Esophagus squamous epithelium (tissue), 5 donors: ENCODE measurements around the gene SF3A2. TPM values are rescaled to one million over a fixed set of nuclear protein-coding genes. Genes with fewer than 3 reads are reported as not detected.

Experiments used
- DNase-seq: peaks from one replicate; lab custom pipeline; 2025; lab: John Stamatoyannopoulos, UW
- H3K27ac ChIP-seq, 4 donors: fragments of 200-600 bp; sonication (generic); one replicate each; pipeline ENCODE4 v1.5.1; 2016 to 2019; ENCODE audit warnings: mild to moderate bottlenecking in 1 of 4
- H3K27me3 ChIP-seq, 4 donors: fragments of 200-600 bp; sonication (generic); 1 replicate in 3 of 4; 2 replicates in 1 of 4; pipeline versions ENCODE4 v1.5.1 to v1.6.0; 2017 to 2021; ENCODE audit warnings: antibody characterized with exemption in 1 of 4
- H3K36me3 ChIP-seq, 3 donors: fragments of 200-600 bp; sonication (generic); one replicate each; pipeline ENCODE4 v1.5.1; 2016 to 2019
- H3K4me1 ChIP-seq, 3 donors: fragments of 200-600 bp; sonication (generic); one replicate each; pipeline ENCODE4 v1.5.1; 2017 to 2019
- H3K4me3 ChIP-seq, 4 donors: fragments of 200-600 bp; sonication (generic); 1 replicate in 3 of 4; 2 replicates in 1 of 4; pipeline ENCODE4 v1.5.1; 2016 to 2019; ENCODE audit warnings: mild to moderate bottlenecking in 2 of 4, moderate library complexity in 1 of 4
- H3K9me3 ChIP-seq, 3 donors: fragments of 200-600 bp; sonication (generic); one replicate each; pipeline ENCODE4 v1.5.1; 2016 to 2019
- POLR2A ChIP-seq, 4 donors: fragments of 450-650 bp; IDR thresholded peaks; one replicate each; pipeline ENCODE4 v1.6.1; 2017; ENCODE audit warnings: antibody characterized with exemption in 4 of 4, mild to moderate bottlenecking in 4 of 4, moderate library complexity in 3 of 4
- WGBS, 2 donors: methylation state at CpG; one replicate each; pipeline ENCODE4 v1.1.5; 2018; 5-methylcytosine and 5-hydroxymethylcytosine counted together
- intact Hi-C: fragments of 100-400 bp; cut with DNase I; formaldehyde crosslinking; loops from one replicate; pipeline ENCODE4 v1.15.0; 2022
- total RNA-seq, 4 donors: library from RNA; depleted of rRNA; stranded (reverse); fragments of >200 nt; gene quantifications; one replicate each; pipeline ENCODE4 v1.1.0, GENCODE V29; 2016
- TF ChIP-seq, protein P1 (sequence below), 6 experiments: fragments of 450-650 bp in 4 of 6; fragments of 200-600 bp in 2 of 6; sonication (generic) in 2 of 6; IDR thresholded peaks; one replicate each; pipeline ENCODE4 v1.5.1; 2016 to 2019; ENCODE audit warnings: antibody characterized with exemption in 6 of 6, mild to moderate bottlenecking in 4 of 6, moderate library complexity in 4 of 6
- donor health status: DM: yes; HTN: yes; CAD: no.

Gene SF3A2
- total RNA-seq, 4 donors from 2014 or later = 19.3 to 39.7 (median 31.3) TPM

DNA sequence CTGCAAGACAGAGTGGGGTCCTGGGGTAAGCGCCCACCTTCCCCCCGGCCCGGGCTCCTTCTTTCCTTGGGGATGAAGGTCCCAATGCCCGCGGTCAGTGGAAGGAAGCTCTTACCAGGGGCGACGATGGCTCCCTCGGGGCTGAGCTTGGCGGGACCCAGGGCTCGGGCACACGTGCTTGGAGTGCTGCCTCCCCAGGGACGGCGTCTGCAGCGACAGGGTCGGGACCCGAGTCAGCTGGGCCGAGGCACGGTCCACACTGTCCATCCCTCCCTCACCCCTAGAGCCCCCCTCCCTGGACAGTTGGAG, 16.1 kb downstream of the SF3A2 start:
- Histone ChIP-seq H3K27ac (no peak overlapping the region), H3K4me3 (peak overlapping the region in 2 of 4 donors; percentile 26 to 51), H3K4me1 (peaks cover 27 to 50% (median 38%) of the 10 kb centered on the region in 3 donors), H3K36me3 (peaks cover 0 to 17% (median 13%) of the 10 kb centered on the region in 3 donors), H3K27me3 (peaks cover 23 to 63% (median 29%) of the 10 kb centered on the region in 4 donors), H3K9me3 (no peaks in the 10 kb centered on the region)
- 10% methylated on average over 2 of the region's 18 CpGs; no CpG with 5 or more reads in 1 of the 2 donors for WGBS, 2 donors
- intact Hi-C loops = no loop called here
- no peak for DNase-seq
- TF ChIP-seq, protein P1, sequence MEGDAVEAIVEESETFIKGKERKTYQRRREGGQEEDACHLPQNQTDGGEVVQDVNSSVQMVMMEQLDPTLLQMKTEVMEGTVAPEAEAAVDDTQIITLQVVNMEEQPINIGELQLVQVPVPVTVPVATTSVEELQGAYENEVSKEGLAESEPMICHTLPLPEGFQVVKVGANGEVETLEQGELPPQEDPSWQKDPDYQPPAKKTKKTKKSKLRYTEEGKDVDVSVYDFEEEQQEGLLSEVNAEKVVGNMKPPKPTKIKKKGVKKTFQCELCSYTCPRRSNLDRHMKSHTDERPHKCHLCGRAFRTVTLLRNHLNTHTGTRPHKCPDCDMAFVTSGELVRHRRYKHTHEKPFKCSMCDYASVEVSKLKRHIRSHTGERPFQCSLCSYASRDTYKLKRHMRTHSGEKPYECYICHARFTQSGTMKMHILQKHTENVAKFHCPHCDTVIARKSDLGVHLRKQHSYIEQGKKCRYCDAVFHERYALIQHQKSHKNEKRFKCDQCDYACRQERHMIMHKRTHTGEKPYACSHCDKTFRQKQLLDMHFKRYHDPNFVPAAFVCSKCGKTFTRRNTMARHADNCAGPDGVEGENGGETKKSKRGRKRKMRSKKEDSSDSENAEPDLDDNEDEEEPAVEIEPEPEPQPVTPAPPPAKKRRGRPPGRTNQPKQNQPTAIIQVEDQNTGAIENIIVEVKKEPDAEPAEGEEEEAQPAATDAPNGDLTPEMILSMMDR (IDR thresholded peaks at IDR 0.05) = no peak
- no peak for TF ChIP-seq POLR2A (IDR thresholded peaks at IDR 0.05)

DNA sequence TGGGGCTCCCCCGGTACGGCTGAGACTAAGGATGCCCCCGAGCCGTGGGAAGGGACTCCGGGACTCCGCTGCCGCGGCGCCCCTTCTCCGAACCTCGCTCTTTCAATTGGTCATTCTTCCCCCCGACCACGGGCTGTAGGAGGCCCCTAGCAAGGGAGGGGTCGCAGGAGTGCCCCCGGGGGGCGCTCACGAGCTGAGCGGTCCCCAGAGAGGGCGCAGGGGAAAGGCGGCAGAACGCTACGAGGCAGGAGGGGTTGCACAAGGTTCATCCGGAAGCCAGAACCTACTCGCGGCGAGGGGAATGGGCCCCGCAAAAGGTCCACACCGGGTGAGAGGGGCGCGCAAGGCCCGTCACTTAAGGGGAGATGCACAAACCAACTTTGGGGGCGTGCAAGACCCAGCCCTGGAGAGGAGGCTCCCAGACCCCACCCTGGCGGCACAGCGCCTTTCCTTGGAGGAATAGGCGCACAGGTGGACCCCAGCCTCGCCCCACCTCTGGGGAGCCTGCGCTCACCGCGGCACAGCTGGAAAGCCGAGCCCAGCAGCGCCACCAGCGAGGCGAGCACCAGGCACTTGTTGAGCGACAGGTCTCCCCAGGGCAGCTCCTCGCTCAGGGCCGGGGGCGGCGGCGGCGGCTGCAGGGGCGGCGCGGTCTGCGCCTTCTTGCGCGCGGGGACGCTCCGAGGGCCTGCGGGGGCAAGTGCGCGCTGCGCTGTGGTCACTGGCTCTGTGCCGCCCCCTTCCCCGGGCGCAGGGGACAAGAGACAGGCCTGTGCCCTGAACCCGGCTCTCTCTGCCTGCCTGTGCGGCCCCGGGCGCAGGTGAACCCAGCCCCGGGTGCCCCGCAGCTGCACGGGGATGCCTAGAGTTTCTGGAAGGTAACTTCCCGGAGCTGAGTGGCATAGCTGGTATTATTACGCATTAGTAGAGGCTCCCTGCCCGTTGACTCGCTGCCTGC, 16.8 kb downstream of the SF3A2 start:
- intact Hi-C loops = no loop called here
- peak overlapping the region in 2 of 4 donors; percentile 26 to 51 for H3K4me3 ChIP-seq
- TF ChIP-seq POLR2A (IDR thresholded peaks at IDR 0.05) = no peak
- TF ChIP-seq, protein P1 (IDR thresholded peaks at IDR 0.05) = no peak
- H3K9me3 ChIP-seq = no peaks in the 10 kb centered on the region
- no peak for DNase-seq
- peaks cover 0 to 11% (median 7%) of the 10 kb centered on the region in 3 donors for H3K36me3 ChIP-seq
- no peak overlapping the region for H3K27ac ChIP-seq
- WGBS, 2 donors = 6 to 11% methylated on average over 7 to 9 of the region's 77 CpGs
- H3K4me1 ChIP-seq = peaks cover 27 to 50% (median 38%) of the 10 kb centered on the region in 3 donors
- H3K27me3 ChIP-seq = peaks cover 23 to 58% (median 29%) of the 10 kb centered on the region in 4 donors

DNA sequence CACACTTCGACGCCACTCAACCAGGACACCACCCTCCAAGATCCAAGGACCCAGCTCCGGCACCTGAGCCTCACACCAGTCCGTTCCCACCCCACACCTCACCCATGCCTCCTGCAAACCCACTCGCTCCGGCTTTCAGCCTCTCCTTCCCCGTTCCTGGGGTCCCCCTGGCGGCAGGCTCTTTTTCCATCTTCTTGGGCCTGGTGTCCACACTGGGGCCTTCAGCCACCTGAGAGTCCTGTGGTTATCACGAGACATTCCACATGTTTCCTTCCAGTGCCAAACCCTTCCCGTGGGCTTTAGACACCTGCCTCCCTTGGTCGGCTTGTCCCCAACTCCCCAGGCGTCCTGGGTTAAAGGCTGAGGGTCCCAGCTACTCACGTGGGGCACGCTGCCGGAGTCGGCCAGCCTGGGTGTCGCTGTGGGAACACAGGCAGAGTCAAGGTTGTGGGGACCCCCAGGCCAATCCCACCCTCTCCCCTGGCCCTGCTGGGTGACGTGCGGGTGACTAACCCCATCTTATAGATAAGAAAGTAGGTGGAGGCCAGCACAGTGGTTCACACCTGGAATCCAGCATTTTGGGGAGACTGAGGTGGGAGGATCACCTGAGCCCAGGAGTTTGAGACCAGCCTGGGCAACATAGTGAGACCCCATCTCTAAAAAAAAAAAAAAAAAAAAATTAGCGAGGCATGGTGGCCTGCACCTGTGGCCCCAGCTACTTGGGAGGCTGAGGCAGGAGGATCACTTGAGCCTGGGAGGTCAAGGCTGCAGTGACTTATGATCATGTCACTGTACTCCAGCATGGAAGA, 17.6 kb downstream of the SF3A2 start:
- Histone ChIP-seq H3K4me3 (no peak overlapping the region), H3K9me3 (no peaks in the 10 kb centered on the region), H3K27me3 (peaks cover 23 to 54% (median 29%) of the 10 kb centered on the region in 4 donors), H3K4me1 (peaks cover 27 to 48% (median 38%) of the 10 kb centered on the region in 3 donors), H3K27ac (no peak overlapping the region), H3K36me3 (peaks cover 0 to 2% (median 0%) of the 10 kb centered on the region in 3 donors)
- DNase-seq = no peak
- intact Hi-C loops = no loop called here
- TF ChIP-seq, protein P1 (IDR thresholded peaks at IDR 0.05) = peak in 1 of 6 experiments; percentile 6
- no peak for TF ChIP-seq POLR2A (IDR thresholded peaks at IDR 0.05)
- 66 to 71% methylated on average over 16 to 18 of the region's 20 CpGs for WGBS, 2 donors

DNA sequence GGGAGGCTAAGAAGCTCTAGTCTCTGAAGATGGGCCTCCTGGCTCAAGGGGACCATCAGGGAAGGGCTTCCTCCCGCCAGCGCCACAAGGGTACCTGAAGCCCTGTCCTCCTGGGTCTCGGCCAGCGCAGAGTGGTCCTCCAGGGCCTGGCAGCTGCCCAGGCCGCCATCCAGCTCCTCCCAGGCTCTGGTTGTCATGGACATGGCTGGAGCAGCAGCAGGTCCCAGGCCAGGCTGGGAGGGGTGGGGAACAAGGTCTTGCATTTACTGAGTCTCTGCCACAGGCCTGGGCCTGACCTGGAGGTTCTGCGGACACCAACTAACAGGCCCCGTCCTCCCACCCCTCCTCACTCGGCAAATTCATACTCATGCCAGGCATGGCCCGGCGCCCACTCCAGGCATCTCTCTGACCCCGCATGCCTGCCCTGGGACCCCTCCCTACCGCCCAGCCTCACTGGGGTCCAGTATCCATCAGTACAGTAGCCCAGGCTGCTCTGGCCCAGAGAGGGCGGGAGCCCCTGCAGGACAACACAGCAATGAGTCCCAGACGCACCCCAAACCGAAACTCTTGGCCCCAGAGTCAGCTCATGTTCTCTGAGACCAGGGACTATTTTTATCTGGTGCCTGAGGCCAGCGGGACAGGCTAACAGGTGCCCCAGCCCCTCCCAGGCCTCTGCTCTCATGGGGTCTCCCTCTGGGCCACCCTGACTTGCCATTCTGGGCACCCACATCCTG, 18.7 kb downstream of the SF3A2 start:
- no peaks in the 10 kb centered on the region for H3K9me3 ChIP-seq
- TF ChIP-seq POLR2A (IDR thresholded peaks at IDR 0.05) = no peak
- TF ChIP-seq, protein P1 (IDR thresholded peaks at IDR 0.05) = no peak
- no peak for DNase-seq
- H3K36me3 ChIP-seq = no peaks in the 10 kb centered on the region
- no peak overlapping the region for H3K27ac ChIP-seq
- H3K4me1 ChIP-seq = peaks cover 24 to 45% (median 33%) of the 10 kb centered on the region in 3 donors
- H3K27me3 ChIP-seq = peaks cover 18 to 44% (median 26%) of the 10 kb centered on the region in 4 donors
- 80 to 89% methylated on average over 3 to 7 of the region's 16 CpGs for WGBS, 2 donors
- no peak overlapping the region for H3K4me3 ChIP-seq
- intact Hi-C loops = no loop called here
